Measurements from ENCODE around the gene SDK1.

- TF ChIP-seq, protein P1, sequence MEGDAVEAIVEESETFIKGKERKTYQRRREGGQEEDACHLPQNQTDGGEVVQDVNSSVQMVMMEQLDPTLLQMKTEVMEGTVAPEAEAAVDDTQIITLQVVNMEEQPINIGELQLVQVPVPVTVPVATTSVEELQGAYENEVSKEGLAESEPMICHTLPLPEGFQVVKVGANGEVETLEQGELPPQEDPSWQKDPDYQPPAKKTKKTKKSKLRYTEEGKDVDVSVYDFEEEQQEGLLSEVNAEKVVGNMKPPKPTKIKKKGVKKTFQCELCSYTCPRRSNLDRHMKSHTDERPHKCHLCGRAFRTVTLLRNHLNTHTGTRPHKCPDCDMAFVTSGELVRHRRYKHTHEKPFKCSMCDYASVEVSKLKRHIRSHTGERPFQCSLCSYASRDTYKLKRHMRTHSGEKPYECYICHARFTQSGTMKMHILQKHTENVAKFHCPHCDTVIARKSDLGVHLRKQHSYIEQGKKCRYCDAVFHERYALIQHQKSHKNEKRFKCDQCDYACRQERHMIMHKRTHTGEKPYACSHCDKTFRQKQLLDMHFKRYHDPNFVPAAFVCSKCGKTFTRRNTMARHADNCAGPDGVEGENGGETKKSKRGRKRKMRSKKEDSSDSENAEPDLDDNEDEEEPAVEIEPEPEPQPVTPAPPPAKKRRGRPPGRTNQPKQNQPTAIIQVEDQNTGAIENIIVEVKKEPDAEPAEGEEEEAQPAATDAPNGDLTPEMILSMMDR (IDR thresholded peaks at IDR 0.05; ENCODE audit: borderline replicate concordance, extremely low read depth, low read length, poor library complexity, severe bottlenecking) = no peak
- TF ChIP-seq EZH2 (IDR thresholded peaks at IDR 0.05; ENCODE audit: borderline replicate concordance, low read depth, low read length, severe bottlenecking) = no peak
Measured at GRCh38 chr7:3327099-3327498, 26.0 kb downstream of the SDK1 start.
